Trophoblast cell (in vitro differentiated cells and primary cell): Measurements from ENCODE around the gene PLAAT3.

ENCODE experiments used
- DNase-seq, 2 donors: peaks; one replicate each; pipeline ENCODE4 v3.0.0-alpha.2; 2016
- H2AFZ ChIP-seq: 2 replicates; pipeline ENCODE4 v1.6.1; 2013; ENCODE audit warnings: low read length, moderate library complexity, mild to moderate bottlenecking; ENCODE audit not compliant: insufficient read depth, poor library complexity
- H2AK5ac ChIP-seq: 2 replicates; pipeline ENCODE4 v1.6.1; 2013; ENCODE audit warnings: mild to moderate bottlenecking, low read length
- H2BK120ac ChIP-seq: 2 replicates; pipeline ENCODE4 v1.6.1; 2013; ENCODE audit warnings: low read length, mild to moderate bottlenecking, moderate library complexity; ENCODE audit not compliant: insufficient read depth, poor library complexity
- H2BK12ac ChIP-seq: 2 replicates; pipeline ENCODE4 v1.6.1; 2013; ENCODE audit warnings: mild to moderate bottlenecking, low read length, moderate library complexity
- H2BK5ac ChIP-seq: 2 replicates; pipeline ENCODE4 v1.6.1; 2013; ENCODE audit warnings: low read length, low read depth, moderate library complexity, mild to moderate bottlenecking; ENCODE audit not compliant: poor library complexity
- H3K14ac ChIP-seq: 2 replicates; pipeline ENCODE4 v1.6.1; 2013; ENCODE audit warnings: mild to moderate bottlenecking, low read length
- H3K18ac ChIP-seq: 2 replicates; pipeline ENCODE4 v1.6.1; 2013; ENCODE audit warnings: mild to moderate bottlenecking, low read length
- H3K23ac ChIP-seq: 2 replicates; pipeline ENCODE4 v1.6.1; 2013; ENCODE audit warnings: low read length
- H3K27ac ChIP-seq: 2 replicates; pipeline ENCODE4 v1.5.1; 2013; ENCODE audit warnings: low read depth, mild to moderate bottlenecking, inconsistent platforms, low read length, moderate library complexity
- H3K27me3 ChIP-seq: 2 replicates; pipeline ENCODE4 v1.6.1; 2013; ENCODE audit warnings: inconsistent platforms, mild to moderate bottlenecking, low read length, moderate library complexity; ENCODE audit not compliant: insufficient read depth
- H3K36me3 ChIP-seq, 2 experiments: 1 replicate in 1 of 2; 2 replicates in 1 of 2; pipeline ENCODE4 v1.6.1; 2013; ENCODE audit warnings: low read length in 2 of 2, mild to moderate bottlenecking in 2 of 2, moderate library complexity in 1 of 2; ENCODE audit not compliant: insufficient read depth in 2 of 2, control insufficient read depth in 1 of 2
- H3K4ac ChIP-seq: 2 replicates; pipeline ENCODE4 v1.6.1; 2013; ENCODE audit warnings: low read depth, mild to moderate bottlenecking, low read length, moderate library complexity
- H3K4me1 ChIP-seq, 2 experiments: 1 replicate in 1 of 2; 2 replicates in 1 of 2; pipeline ENCODE4 v1.6.1; 2013; ENCODE audit warnings: low read length in 2 of 2, mild to moderate bottlenecking in 2 of 2, moderate library complexity in 1 of 2; ENCODE audit not compliant: insufficient read depth in 2 of 2, control insufficient read depth in 1 of 2
- H3K4me2 ChIP-seq: 2 replicates; pipeline ENCODE4 v1.6.1; 2013; ENCODE audit warnings: inconsistent platforms, mild to moderate bottlenecking, low read length, moderate library complexity
- H3K4me3 ChIP-seq: 2 replicates; pipeline ENCODE4 v1.5.1; 2013; ENCODE audit warnings: mild to moderate bottlenecking, low read depth, low read length, inconsistent platforms
- H3K79me1 ChIP-seq: one replicate; pipeline ENCODE4 v1.6.1; 2013; ENCODE audit warnings: low read length
- H3K79me2 ChIP-seq: 2 replicates; pipeline ENCODE4 v1.6.1; 2013; ENCODE audit warnings: low read length, mild to moderate bottlenecking; ENCODE audit not compliant: control insufficient read depth, insufficient read depth, poor library complexity
- H3K9ac ChIP-seq: 2 replicates; pipeline ENCODE4 v1.6.1; 2013; ENCODE audit warnings: mild to moderate bottlenecking, low read length
- H3K9me3 ChIP-seq: 2 replicates; pipeline ENCODE4 v1.6.1; 2013; ENCODE audit warnings: low read depth, mild to moderate bottlenecking, control low read depth, inconsistent platforms, low read length; ENCODE audit not compliant: insufficient read depth
- H4K12ac ChIP-seq: 2 replicates; pipeline ENCODE4 v1.6.1; 2013; ENCODE audit warnings: low read depth, mild to moderate bottlenecking, low read length, moderate library complexity
- H4K8ac ChIP-seq: 2 replicates; pipeline ENCODE4 v1.6.1; 2013; ENCODE audit warnings: low read depth, mild to moderate bottlenecking, low read length, moderate library complexity
- H4K91ac ChIP-seq: one replicate; pipeline ENCODE4 v1.6.1; 2013; ENCODE audit warnings: low read depth, mild to moderate bottlenecking, low read length, moderate library complexity
- WGBS: extraction: QIAGEN DNeasy Blood & Tissue Kit; methylation state at CpG from one replicate; pipeline ENCODE4 v1.1.7; 2013; ENCODE audit warnings: missing lambda C conversion rate; ENCODE audit not compliant: insufficient read length, insufficient coverage; ENCODE audit errors: extremely low coverage; 5-methylcytosine and 5-hydroxymethylcytosine counted together

Gene PLAAT3

GRCh38 chr11:63553759-63554158 is 60.5 kb downstream of the PLAAT3 start:
- H2AFZ ChIP-seq, result no peak overlapping the region
- H3K4me3 ChIP-seq, result no peak overlapping the region
- H3K9me3 ChIP-seq, result no peaks in the 10 kb centered on the region
- H4K91ac ChIP-seq, result peak overlapping the region; percentile 34
- no peak for DNase-seq
- no peak overlapping the region for H3K27ac ChIP-seq
- H3K14ac ChIP-seq, result no peak overlapping the region
- no peak overlapping the region for H3K23ac ChIP-seq
- no peak overlapping the region for H3K4me2 ChIP-seq
- H4K12ac ChIP-seq, result no peak overlapping the region
- no peak overlapping the region for H3K18ac ChIP-seq
- no peak overlapping the region for H2BK12ac ChIP-seq
- H3K4me1 ChIP-seq, result no peaks in the 10 kb centered on the region
- no peak overlapping the region for H2BK120ac ChIP-seq
- H3K4ac ChIP-seq, result no peak overlapping the region
- no peaks in the 10 kb centered on the region for H3K27me3 ChIP-seq
- no peak overlapping the region for H3K9ac ChIP-seq
- no peak overlapping the region for H4K8ac ChIP-seq
- peaks cover 1% of the 10 kb centered on the region for H3K79me1 ChIP-seq
- H2BK5ac ChIP-seq, result no peak overlapping the region
- WGBS, result no CpG with 5 or more reads among the region's 8 CpGs
- no peaks in the 10 kb centered on the region for H3K79me2 ChIP-seq
- H2AK5ac ChIP-seq, result no peak overlapping the region
- no peaks in the 10 kb centered on the region for H3K36me3 ChIP-seq

DNA sequence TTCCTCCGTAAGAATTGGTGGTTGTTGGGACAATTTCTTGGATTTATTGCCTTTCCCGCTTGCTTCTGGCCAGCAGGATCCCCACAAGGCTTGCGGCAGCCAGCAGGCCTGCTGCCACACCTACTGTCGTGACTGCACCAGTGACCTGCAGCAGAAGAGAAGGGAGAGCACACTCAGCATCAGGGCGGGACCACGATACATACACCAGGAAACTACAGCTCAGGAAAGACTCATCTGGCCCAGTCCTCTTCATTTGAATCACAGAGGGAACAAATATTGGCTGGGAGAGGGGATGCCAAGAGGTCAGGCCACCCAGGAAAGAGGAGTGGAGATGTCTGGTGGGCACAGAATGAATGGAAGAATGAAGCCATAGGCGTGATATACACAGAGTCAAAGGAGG is 61.3 kb downstream of the PLAAT3 start:
- no peak overlapping the region for H3K4ac ChIP-seq
- H2AFZ ChIP-seq, result no peak overlapping the region
- peak overlapping the region; percentile 57 for H2BK120ac ChIP-seq

DNA sequence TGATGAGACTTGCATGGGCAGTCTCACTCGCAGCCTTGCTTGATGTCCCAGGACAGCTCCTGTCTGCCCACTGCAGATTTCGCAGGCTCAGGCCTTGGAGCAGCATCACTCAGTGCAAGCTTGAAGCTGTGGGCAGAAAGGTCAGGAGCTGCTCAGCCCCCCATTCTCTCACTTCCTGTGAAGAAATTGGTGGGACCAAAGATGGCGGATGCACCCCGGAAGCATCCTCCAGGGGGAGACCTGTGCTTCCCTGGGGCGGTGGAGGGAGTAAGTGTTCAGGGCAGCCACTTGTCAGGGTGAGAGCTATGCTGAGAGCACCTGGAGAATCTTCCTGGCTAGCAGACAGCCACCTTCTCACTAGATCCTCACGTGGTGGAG is 62.4 kb downstream of the PLAAT3 start:
- H3K18ac ChIP-seq, result no peak overlapping the region
- no peak overlapping the region for H2BK120ac ChIP-seq
- H3K9ac ChIP-seq, result no peak overlapping the region
- H3K27ac ChIP-seq, result no peak overlapping the region
- H3K4ac ChIP-seq, result no peak overlapping the region
- H3K4me2 ChIP-seq, result no peak overlapping the region
- H4K12ac ChIP-seq, result no peak overlapping the region
- H3K4me3 ChIP-seq, result no peak overlapping the region
- H3K79me2 ChIP-seq, result no peaks in the 10 kb centered on the region
- H3K36me3 ChIP-seq, result no peaks in the 10 kb centered on the region
- H4K91ac ChIP-seq, result no peak overlapping the region
- no peaks in the 10 kb centered on the region for H3K27me3 ChIP-seq
- H3K14ac ChIP-seq, result no peak overlapping the region
- no peaks in the 10 kb centered on the region for H3K4me1 ChIP-seq
- no peak overlapping the region for H3K23ac ChIP-seq
- no peak overlapping the region for H2BK5ac ChIP-seq
- no peak for DNase-seq
- peaks cover 1% of the 10 kb centered on the region for H3K79me1 ChIP-seq
- no peak overlapping the region for H2AFZ ChIP-seq
- H3K9me3 ChIP-seq, result no peaks in the 10 kb centered on the region
- no peak overlapping the region for H4K8ac ChIP-seq
- no peak overlapping the region for H2AK5ac ChIP-seq
- WGBS, result no CpG with 5 or more reads among the region's 6 CpGs
- H2BK12ac ChIP-seq, result no peak overlapping the region

More for the DNA sequence above, 61.3 kb downstream of the PLAAT3 start:
- Histone ChIP-seq H4K12ac (no peak overlapping the region), H3K18ac (no peak overlapping the region), H2BK12ac (no peak overlapping the region), H3K9ac (no peak overlapping the region), H4K8ac (no peak overlapping the region), H3K27me3 (no peaks in the 10 kb centered on the region), H3K4me2 (no peak overlapping the region), H3K23ac (no peak overlapping the region), H3K4me1 (no peaks in the 10 kb centered on the region), H3K14ac (no peak overlapping the region), H3K79me1 (peaks cover 1% of the 10 kb centered on the region), H3K27ac (no peak overlapping the region), H4K91ac (no peak overlapping the region), H3K9me3 (no peaks in the 10 kb centered on the region), H2BK5ac (no peak overlapping the region), H3K36me3 (no peaks in the 10 kb centered on the region), H3K4me3 (no peak overlapping the region), H2AK5ac (peak overlapping the region; percentile 72), H3K79me2 (no peaks in the 10 kb centered on the region)
- WGBS, result no CpG with 5 or more reads among the region's 7 CpGs
- no peak for DNase-seq

GRCh38 chr11:63551091-63551888 is 62.9 kb downstream of the PLAAT3 start:
- no peak overlapping the region for H2AK5ac ChIP-seq
- H3K27ac ChIP-seq, result no peak overlapping the region
- no peak overlapping the region for H4K91ac ChIP-seq
- no peak overlapping the region for H2BK12ac ChIP-seq
- no peak overlapping the region for H3K23ac ChIP-seq
- H3K79me2 ChIP-seq, result no peaks in the 10 kb centered on the region
- H2AFZ ChIP-seq, result no peak overlapping the region
- peaks cover 1% of the 10 kb centered on the region for H3K79me1 ChIP-seq
- no peak overlapping the region for H4K8ac ChIP-seq
- no CpG with 5 or more reads among the region's 27 CpGs for WGBS
- H3K14ac ChIP-seq, result no peak overlapping the region
- H3K36me3 ChIP-seq, result no peaks in the 10 kb centered on the region
- DNase-seq, result no peak
- no peak overlapping the region for H4K12ac ChIP-seq
- no peaks in the 10 kb centered on the region for H3K4me1 ChIP-seq
- no peak overlapping the region for H3K4me3 ChIP-seq
- no peak overlapping the region for H3K18ac ChIP-seq
- no peaks in the 10 kb centered on the region for H3K9me3 ChIP-seq
- no peak overlapping the region for H3K4me2 ChIP-seq
- H2BK120ac ChIP-seq, result no peak overlapping the region
- H3K4ac ChIP-seq, result no peak overlapping the region
- no peak overlapping the region for H3K9ac ChIP-seq
- no peaks in the 10 kb centered on the region for H3K27me3 ChIP-seq
- no peak overlapping the region for H2BK5ac ChIP-seq
